SK-N-MC (cell line): ENCODE measurements around the gene MST1.

Experiments
- EZH2 ChIP-seq: fragments of 200-600 bp; sonication (generic); IDR thresholded peaks from one replicate; pipeline ENCODE4 v1.6.1; 2017; ENCODE audit warnings: antibody characterized with exemption
- FOXP2 ChIP-seq: optimal IDR thresholded peaks from 2 replicates; pipeline ENCODE3; 2011; ENCODE audit warnings: mild to moderate bottlenecking, moderate library complexity; ENCODE audit not compliant: insufficient read depth; ENCODE audit errors: extremely low read length, control extremely low read depth
- POLR2AphosphoS5 ChIP-seq: IDR thresholded peaks from 2 replicates; pipeline ENCODE4 v1.6.1; 2012; ENCODE audit warnings: mild to moderate bottlenecking, low read depth, low read length, borderline replicate concordance

- TF ChIP-seq FOXP2 (no peak), POLR2AphosphoS5 (no peak), EZH2 (no peak)
Observed at GRCh38 chr3:49734752-49735151, 45.5 kb upstream of the MST1 start.
